CD4-positive, alpha-beta T cell (primary cell): ENCODE measurements around the gene SLC35F1. TPM values are rescaled to one million over a fixed set of nuclear protein-coding genes. Genes with fewer than 3 reads are reported as not detected.

Experiments used
- ATAC-seq: fragments of 200-7000 bp; cut with Tn5 transposase; one replicate; pipeline ENCODE4 v1.10.0; 2022; ENCODE audit warnings: mild to moderate bottlenecking; ENCODE audit not compliant: poor library complexity
- CTCF ChIA-PET: fragments of 350-600 bp; sonication (Branson Sonifier 250); formaldehyde crosslinking; loops from one replicate; lab custom pipeline; 2021; ENCODE audit warnings: antibody characterized with exemption, inconsistent platforms; lab: Charles Lee
- POLR2A ChIA-PET: fragments of 350-600 bp; sonication (Branson Sonifier 250); formaldehyde crosslinking; loops from one replicate; lab custom pipeline; 2021; ENCODE audit warnings: antibody characterized with exemption, inconsistent platforms; lab: Charles Lee
- DNase-seq, 14 experiments: peaks; one replicate each; pipeline ENCODE4 v3.0.0-alpha.2; 2013 to 2020; ENCODE audit warnings: mixed read lengths in 2 of 14
- H3K27ac ChIP-seq, 2 donors: one replicate each; pipeline versions ENCODE4 v1.5.1 to v1.7.0; 2013; ENCODE audit warnings: low read length in 2 of 2, low read depth in 1 of 2, mild to moderate bottlenecking in 1 of 2
- H3K27me3 ChIP-seq, 2 experiments: 1 replicate in 1 of 2; 2 replicates in 1 of 2; pipeline versions ENCODE4 v1.6.1 to v1.7.0; 2013; ENCODE audit warnings: low read length in 2 of 2, control low read depth in 1 of 2, mild to moderate bottlenecking in 1 of 2, moderate library complexity in 1 of 2; ENCODE audit not compliant: insufficient read depth in 2 of 2, control insufficient read depth in 1 of 2
- H3K36me3 ChIP-seq: one replicate; pipeline ENCODE4 v1.6.1; 2013; ENCODE audit warnings: low read length, control low read depth; ENCODE audit not compliant: insufficient read depth
- H3K4me1 ChIP-seq: one replicate; pipeline ENCODE4 v1.6.1; 2013; ENCODE audit warnings: low read length, control low read depth; ENCODE audit not compliant: insufficient read depth
- H3K4me3 ChIP-seq: one replicate; pipeline ENCODE4 v1.5.1; 2013; ENCODE audit warnings: mild to moderate bottlenecking, low read length, moderate library complexity
- H3K9me3 ChIP-seq, 2 experiments: 1 replicate in 1 of 2; 2 replicates in 1 of 2; pipeline versions ENCODE4 v1.6.1 to v1.7.0; 2013; ENCODE audit warnings: low read length in 2 of 2, mild to moderate bottlenecking in 2 of 2, control low read depth in 1 of 2, moderate library complexity in 1 of 2; ENCODE audit not compliant: control insufficient read depth in 1 of 2, insufficient read depth in 1 of 2
- H3K27ac Mint-ChIP-seq: one replicate; pipeline ENCODE4 v1.8.0; 2020; ENCODE audit warnings: mixed read lengths
- H3K27me3 Mint-ChIP-seq: one replicate; pipeline ENCODE4 v1.8.0; 2021; ENCODE audit warnings: mixed read lengths
- H3K36me3 Mint-ChIP-seq: one replicate; pipeline ENCODE4 v1.8.0; 2021; ENCODE audit warnings: low read depth, mixed read lengths
- H3K4me1 Mint-ChIP-seq: one replicate; pipeline ENCODE4 v1.8.0; 2021; ENCODE audit warnings: low read depth, mixed read lengths
- H3K4me3 Mint-ChIP-seq: one replicate; pipeline ENCODE4 v1.8.0; 2020; ENCODE audit warnings: mild to moderate bottlenecking, mixed read lengths
- H3K9me3 Mint-ChIP-seq: one replicate; pipeline ENCODE4 v1.8.0; 2020; ENCODE audit warnings: mixed read lengths
- CTCF ChIP-seq: fragments of 200-600 bp; IDR thresholded peaks from one replicate; pipeline ENCODE4 v1.8.0; 2022; ENCODE audit warnings: antibody characterized with exemption, mild to moderate bottlenecking
- intact Hi-C, 2 experiments: fragments of 100-400 bp; cut with DNase I in 1 of 2; cut with micrococcal nuclease in 1 of 2; formaldehyde crosslinking; loops; one replicate each; pipeline versions ENCODE4 v1.15.1 to v1.9.0; 2023 to 2025; cut with DNase I, micrococcal nuclease
- total RNA-seq, 174 experiments: library from RNA in 2 of 174; stranded (reverse) in 2 of 174; gene quantifications; one replicate each; pipeline ENCODE4 v1.2.3 and lab custom pipeline; 2021 to 2026

SLC35F1 gene
- total RNA-seq, 2 experiments from 2014 or later: not detected

DNA sequence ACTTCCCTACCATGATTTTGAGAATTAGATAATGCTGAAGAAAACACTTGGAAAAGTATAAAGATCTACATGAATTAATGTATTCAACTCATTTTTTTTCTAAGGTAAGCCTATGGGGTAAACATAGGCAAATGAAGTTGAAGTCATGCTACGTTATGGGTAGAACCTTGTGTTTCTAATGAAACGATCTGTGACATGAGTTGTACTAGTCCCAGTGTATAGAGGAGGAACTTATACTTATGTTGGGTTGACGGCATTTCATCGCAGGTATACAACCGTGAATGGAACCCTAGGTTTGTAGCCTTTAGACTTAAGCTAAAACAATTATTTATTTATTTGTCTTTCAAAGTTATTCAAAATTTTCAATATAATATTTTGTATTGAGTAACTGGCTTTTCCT is 2.6 kb downstream of the SLC35F1 start:
- no peaks in the 10 kb centered on the region for H3K36me3 Mint-ChIP-seq
- POLR2A ChIA-PET: interaction anchor here (0.8 kb wide), 1 partner anchor 20 kb away, joined by 4 read pairs; no protein-coding TSS in a partner anchor
- H3K36me3 ChIP-seq: no peaks in the 10 kb centered on the region

GRCh38 chr6:117910549-117910948 is 3.5 kb downstream of the SLC35F1 start:
- peaks cover 0 to 8% of the 10 kb centered on the region in 2 experiments for H3K9me3 ChIP-seq
- H3K4me1 Mint-ChIP-seq: peaks cover 4% of the 10 kb centered on the region
- H3K27me3 ChIP-seq: peaks cover 26 to 55% of the 10 kb centered on the region in 2 experiments
- H3K27me3 Mint-ChIP-seq: peaks cover 60% of the 10 kb centered on the region
- no peak overlapping the region for H3K4me3 ChIP-seq
- H3K9me3 Mint-ChIP-seq: no peaks in the 10 kb centered on the region
- H3K4me3 Mint-ChIP-seq: no peak overlapping the region
- no peak for ATAC-seq
- no peaks in the 10 kb centered on the region for H3K36me3 Mint-ChIP-seq
- peaks cover 12% of the 10 kb centered on the region for H3K4me1 ChIP-seq
- ChIA-PET POLR2A (interaction anchor here (0.8 kb wide), 1 partner anchor 21 kb away, joined by 4 read pairs; no protein-coding TSS in a partner anchor), CTCF (no interaction called here)
- H3K36me3 ChIP-seq: no peaks in the 10 kb centered on the region
- no peak for DNase-seq
- TF ChIP-seq CTCF: no peak
- no peak overlapping the region for H3K27ac ChIP-seq
- intact Hi-C loops: no loop called here
- H3K27ac Mint-ChIP-seq: no peak overlapping the region

More for the DNA sequence above, 2.6 kb downstream of the SLC35F1 start:
- TF ChIP-seq CTCF: no peak
- intact Hi-C loops: no loop called here
- peaks cover 69% of the 10 kb centered on the region for H3K27me3 Mint-ChIP-seq
- CTCF ChIA-PET: no interaction called here
- no peak overlapping the region for H3K27ac Mint-ChIP-seq
- peaks cover 4% of the 10 kb centered on the region for H3K4me1 Mint-ChIP-seq
- peaks cover 0 to 8% of the 10 kb centered on the region in 2 experiments for H3K9me3 ChIP-seq
- no peaks in the 10 kb centered on the region for H3K9me3 Mint-ChIP-seq
- no peak overlapping the region for H3K4me3 Mint-ChIP-seq
- no peak overlapping the region for H3K4me3 ChIP-seq
- no peak for DNase-seq
- H3K4me1 ChIP-seq: peaks cover 12% of the 10 kb centered on the region
- H3K27ac ChIP-seq: no peak overlapping the region
- no peak for ATAC-seq
- H3K27me3 ChIP-seq: peaks cover 33 to 64% of the 10 kb centered on the region in 2 experiments

DNA sequence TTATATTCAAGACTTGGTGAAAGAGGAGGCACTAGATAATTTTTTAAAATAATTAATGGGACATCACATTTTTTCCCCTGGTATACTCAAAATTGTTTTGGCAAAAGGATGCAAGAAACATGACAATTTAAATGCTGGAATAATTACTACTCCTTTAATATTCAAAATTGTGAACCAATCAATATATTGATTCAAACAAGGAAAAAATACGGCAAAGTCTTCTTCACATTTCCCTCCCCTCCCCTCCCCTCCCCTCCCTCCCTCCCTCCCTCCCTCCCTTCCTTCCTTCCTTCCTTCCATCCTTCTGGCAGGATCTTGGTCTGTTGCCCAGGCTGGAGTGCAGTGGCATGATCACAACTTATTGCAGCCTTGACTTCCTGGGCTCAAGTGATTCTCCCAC is 4.1 kb downstream of the SLC35F1 start:
- H3K4me3 ChIP-seq: no peak overlapping the region
- H3K36me3 ChIP-seq: no peaks in the 10 kb centered on the region
- Mint-ChIP-seq H3K4me3 (no peak overlapping the region), H3K27me3 (peaks cover 54% of the 10 kb centered on the region), H3K27ac (no peak overlapping the region), H3K36me3 (no peaks in the 10 kb centered on the region), H3K9me3 (no peaks in the 10 kb centered on the region), H3K4me1 (peaks cover 4% of the 10 kb centered on the region)
- no peak overlapping the region for H3K27ac ChIP-seq
- H3K27me3 ChIP-seq: peaks cover 22 to 49% of the 10 kb centered on the region in 2 experiments
- no peak for DNase-seq
- CTCF ChIA-PET: no interaction called here
- H3K4me1 ChIP-seq: peaks cover 12% of the 10 kb centered on the region
- intact Hi-C loops: no loop called here
- POLR2A ChIA-PET: no interaction called here
- no peak for ATAC-seq
- H3K9me3 ChIP-seq: peaks cover 0 to 8% of the 10 kb centered on the region in 2 experiments
- TF ChIP-seq CTCF: no peak
